HG03457 (cell line): ENCODE results near the gene PCDHGB2.
"Not testable (repeated sequence)": the region's sequence is repeated elsewhere in the genome, so short reads cannot be mapped to it uniquely, and the experiment has no call there.

Source experiments
- ATAC-seq: cut with Tn5 transposase; IDR thresholded peaks from one replicate; pipeline ENCODE4 v1.9.1; 2021; ENCODE audit warnings: moderate number of reproducible peaks; ENCODE audit not compliant: unreplicated experiment

The PCDHGB2 gene

DNA sequence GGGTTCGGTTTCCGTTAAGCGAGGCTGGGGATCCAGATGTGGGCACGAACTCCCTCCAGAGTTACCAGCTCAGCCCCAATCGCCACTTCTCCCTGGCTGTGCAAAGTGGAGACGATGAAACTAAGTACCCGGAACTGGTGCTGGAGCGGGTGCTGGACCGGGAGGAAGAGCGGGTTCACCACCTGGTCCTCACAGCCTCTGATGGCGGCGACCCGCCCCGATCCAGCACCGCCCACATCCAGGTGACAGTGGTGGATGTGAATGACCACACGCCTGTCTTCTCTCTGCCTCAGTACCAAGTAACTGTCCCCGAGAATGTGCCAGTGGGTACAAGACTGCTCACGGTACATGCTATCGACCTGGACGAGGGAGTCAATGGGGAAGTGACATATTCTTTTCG, 23.6 kb downstream of the PCDHGB2 start:
- ATAC-seq = no peak

DNA sequence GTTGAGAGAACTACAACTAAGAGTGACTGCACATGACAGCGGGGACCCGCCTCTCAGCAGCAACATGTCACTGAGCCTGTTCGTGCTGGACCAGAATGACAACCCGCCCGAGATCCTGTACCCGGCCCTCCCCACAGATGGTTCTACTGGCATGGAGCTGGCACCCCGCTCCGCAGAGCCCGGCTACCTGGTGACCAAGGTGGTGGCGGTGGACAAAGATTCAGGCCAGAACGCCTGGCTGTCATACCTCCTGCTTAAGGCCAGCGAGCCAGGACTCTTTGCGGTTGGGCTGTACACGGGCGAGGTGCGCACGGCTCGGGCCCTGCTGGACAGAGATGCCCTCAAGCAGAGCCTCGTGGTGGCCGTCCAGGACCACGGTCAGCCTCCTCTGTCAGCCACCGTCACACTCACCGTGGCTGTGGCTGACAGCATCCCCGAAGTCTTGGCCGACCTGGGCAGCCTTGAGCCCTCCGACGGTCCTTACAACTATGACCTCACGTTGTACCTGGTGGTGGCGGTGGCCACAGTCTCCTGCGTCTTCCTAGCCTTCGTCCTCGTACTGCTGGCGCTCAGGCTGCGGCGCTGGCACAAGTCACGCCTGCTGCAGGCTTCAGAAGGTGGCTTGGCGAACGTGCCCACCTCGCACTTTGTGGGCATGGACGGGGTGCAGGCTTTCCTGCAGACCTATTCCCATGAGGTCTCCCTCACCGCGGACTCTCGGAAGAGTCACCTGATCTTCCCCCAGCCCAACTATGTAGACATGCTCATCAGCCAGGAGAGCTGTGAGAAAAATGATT, 24.9 kb downstream of the PCDHGB2 start:
- ATAC-seq = no peak

DNA sequence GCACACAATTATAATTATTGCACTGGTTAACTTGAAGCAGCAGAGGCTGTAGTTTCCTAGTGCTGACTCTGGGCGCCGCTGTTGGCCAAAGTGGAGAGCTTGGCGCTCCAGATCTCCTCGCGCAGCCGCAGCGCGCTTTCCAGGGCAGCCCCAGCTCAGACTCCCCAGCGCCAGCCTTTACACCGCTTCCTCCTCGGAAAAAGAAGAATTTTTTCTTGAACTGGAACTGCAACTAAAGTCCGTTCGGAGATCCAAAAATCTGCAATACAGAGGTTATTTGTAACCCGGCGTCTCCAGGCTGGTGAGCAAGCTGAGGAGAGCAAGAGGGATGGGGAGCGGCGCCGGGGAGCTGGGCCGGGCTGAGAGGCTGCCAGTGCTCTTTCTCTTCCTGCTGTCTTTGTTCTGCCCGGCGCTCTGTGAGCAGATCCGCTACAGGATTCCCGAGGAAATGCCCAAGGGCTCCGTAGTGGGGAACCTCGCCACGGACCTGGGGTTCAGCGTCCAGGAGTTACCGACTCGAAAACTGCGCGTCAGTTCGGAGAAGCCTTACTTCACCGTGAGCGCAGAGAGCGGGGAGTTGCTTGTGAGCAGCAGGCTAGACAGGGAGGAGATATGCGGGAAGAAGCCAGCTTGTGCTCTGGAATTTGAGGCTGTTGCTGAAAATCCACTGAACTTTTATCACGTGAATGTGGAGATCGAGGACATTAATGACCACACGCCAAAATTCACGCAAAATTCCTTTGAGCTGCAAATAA, 27.9 kb downstream of the PCDHGB2 start, which contains the start of gene PCDHGB4:
Gene PCDHGB4 (plus strand): TSS at position 142 of the 755 bp plus-strand sequence. CDS start 187 bp downstream, at position 329.
- not testable (repeated sequence) for ATAC-seq

DNA sequence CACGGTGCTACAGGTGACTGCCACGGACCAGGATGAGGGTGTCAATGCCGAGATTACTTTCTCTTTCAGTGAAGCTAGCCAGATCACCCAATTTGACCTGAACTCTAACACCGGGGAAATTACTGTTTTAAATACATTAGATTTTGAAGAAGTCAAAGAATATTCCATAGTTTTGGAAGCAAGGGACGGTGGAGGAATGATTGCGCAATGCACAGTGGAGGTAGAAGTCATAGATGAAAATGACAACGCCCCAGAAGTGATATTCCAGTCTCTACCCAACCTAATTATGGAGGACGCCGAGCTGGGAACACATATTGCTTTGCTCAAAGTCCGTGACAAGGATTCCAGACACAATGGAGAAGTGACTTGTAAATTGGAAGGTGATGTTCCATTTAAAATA, 28.9 kb downstream of the PCDHGB2 start:
- ATAC-seq = no peak

DNA sequence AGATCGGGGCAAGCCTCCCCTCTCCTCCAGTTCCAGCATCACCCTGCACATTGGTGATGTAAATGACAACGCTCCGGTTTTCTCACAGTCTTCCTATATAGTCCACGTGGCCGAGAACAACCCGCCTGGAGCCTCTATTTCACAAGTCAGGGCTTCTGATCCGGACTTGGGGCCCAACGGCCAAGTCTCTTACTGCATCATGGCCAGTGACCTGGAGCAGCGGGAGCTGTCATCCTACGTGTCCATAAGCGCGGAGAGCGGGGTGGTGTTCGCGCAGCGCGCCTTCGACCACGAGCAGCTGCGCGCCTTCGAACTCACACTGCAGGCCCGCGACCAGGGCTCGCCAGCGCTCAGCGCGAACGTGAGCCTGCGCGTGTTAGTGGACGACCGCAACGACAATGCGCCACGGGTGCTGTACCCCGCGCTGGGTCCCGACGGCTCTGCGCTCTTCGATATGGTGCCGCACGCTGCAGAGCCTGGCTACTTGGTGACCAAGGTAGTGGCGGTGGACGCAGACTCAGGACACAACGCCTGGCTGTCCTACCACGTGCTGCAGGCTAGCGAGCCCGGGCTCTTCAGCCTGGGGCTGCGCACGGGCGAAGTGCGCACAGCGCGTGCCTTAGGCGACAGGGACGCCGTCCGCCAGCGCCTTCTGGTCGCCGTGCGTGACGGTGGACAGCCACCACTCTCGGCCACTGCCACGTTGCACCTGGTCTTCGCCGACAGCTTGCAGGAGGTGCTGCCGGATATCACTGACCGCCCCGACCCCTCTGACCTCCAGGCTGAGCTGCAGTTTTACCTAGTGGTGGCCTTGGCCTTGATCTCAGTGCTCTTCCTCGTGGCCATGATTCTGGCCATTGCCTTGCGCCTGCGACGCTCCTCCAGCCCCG, 29.6 kb downstream of the PCDHGB2 start:
- ATAC-seq = no peak

DNA sequence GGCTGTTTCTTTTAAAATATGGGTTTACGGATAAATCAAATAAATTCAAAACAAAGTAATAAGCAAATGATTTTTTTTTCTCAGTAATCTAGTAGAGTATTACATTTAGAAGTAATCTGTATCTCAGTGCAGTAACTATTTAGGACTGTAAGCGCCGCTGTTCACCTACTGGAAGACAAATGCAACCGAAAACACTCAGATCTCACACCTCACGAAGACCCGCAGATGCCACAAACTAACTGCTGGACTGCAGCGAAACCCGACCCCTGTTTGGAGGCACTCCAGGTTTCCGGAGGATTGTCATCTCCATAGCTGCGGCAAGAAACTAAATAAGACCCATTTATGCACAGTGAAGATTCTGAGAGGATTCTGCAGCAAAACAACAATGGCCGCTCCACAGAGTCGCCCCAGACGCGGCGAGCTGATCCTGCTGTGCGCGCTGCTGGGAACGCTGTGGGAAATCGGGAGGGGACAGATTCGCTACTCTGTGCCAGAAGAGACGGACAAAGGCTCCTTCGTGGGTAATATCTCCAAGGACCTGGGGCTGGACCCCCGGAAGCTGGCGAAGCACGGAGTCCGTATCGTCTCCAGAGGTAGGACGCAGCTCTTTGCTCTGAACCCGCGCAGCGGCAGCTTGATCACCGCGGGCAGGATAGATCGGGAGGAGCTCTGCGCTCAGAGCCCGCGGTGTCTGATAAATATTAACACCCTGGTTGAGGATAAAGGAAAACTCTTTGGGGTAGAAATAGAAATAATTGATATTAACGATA, 32.8 kb downstream of the PCDHGB2 start, which contains the start of gene PCDHGA8:
Gene PCDHGA8 (plus strand): TSS at position 205 of the 770 bp plus-strand sequence. CDS start 181 bp downstream, at position 386.
- no peak for ATAC-seq

DNA sequence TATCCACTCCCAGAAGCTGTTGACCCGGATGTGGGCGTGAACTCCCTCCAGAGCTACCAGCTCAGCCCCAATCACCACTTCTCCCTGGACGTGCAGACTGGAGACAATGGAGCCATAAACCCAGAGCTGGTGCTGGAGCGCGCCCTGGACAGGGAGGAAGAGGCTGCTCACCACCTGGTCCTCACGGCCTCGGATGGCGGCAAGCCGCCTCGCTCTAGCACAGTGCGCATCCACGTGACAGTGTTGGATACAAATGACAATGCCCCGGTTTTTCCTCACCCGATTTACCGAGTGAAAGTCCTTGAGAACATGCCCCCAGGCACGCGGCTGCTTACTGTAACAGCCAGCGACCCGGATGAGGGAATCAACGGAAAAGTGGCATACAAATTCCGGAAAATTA, 33.5 kb downstream of the PCDHGB2 start:
- ATAC-seq = no peak

DNA sequence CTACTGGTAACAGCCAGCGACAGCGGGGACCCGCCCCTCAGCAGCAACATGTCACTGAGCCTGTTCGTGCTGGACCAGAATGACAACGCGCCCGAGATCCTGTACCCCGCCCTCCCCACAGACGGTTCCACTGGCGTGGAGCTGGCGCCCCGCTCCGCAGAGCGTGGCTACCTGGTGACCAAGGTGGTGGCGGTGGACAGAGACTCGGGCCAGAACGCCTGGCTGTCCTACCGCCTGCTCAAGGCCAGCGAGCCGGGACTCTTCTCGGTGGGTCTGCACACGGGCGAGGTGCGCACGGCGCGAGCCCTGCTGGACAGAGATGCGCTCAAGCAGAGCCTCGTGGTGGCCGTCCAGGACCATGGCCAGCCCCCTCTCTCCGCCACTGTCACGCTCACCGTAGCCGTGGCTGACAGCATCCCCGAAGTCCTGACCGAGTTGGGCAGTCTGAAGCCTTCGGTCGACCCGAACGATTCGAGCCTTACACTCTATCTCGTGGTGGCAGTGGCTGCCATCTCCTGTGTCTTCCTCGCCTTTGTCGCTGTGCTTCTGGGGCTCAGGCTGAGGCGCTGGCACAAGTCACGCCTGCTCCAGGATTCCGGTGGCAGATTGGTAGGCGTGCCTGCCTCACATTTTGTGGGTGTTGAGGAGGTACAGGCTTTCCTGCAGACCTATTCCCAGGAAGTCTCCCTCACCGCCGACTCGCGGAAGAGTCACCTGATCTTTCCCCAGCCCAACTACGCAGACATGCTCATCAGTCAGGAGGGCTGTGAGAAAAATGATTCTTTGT, 34.8 kb downstream of the PCDHGB2 start:
- ATAC-seq = not testable (repeated sequence)

DNA sequence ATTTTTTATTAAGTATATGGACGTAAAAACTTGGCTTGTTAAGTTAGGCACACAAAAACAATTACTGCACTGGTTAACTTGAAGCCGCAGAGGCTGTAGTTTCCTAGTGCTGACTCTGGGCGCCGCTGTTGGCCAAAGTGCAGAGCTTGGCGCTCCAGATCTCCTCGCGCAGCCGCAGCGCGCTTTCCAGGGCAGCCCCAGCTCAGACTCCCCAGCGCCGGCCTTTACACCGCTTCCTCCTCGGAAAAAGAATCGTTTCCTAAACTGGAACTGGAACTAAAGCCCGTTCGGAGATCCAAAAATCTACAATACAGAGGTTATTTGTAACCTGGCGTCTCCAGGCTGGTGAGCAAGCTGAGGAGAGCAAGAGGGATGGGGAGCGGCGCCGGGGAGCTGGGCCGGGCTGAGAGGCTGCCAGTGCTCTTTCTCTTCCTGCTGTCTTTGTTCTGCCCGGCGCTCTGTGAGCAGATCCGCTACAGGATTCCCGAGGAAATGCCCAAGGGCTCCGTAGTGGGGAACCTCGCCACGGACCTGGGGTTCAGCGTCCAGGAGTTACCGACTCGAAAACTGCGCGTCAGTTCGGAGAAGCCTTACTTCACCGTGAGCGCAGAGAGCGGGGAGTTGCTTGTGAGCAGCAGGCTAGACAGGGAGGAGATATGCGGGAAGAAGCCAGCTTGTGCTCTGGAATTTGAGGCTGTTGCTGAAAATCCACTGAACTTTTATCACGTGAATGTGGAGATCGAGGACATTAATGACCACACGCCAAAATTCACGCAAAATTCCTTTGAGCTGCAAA, 38.2 kb downstream of the PCDHGB2 start, which contains the start of gene PCDHGB5:
Gene PCDHGB5 (plus strand): TSS at position 192 of the 796 bp plus-strand sequence. CDS start 181 bp downstream, at position 373.
- not testable (repeated sequence) for ATAC-seq

DNA sequence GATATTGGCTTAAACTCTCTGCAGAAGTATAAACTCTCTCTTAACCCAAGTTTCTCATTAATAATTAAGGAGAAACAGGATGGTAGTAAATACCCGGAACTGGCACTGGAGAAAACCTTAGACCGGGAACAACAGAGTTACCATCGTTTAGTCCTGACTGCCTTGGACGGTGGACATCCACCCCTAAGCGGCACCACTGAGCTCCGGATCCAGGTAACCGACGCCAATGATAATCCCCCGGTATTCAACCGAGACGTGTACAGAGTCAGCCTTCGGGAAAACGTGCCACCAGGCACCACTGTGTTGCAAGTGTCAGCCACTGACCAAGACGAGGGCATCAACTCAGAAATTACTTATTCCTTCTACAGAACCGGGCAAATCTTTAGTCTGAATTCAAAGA, 38.8 kb downstream of the PCDHGB2 start:
- no peak for ATAC-seq

DNA sequence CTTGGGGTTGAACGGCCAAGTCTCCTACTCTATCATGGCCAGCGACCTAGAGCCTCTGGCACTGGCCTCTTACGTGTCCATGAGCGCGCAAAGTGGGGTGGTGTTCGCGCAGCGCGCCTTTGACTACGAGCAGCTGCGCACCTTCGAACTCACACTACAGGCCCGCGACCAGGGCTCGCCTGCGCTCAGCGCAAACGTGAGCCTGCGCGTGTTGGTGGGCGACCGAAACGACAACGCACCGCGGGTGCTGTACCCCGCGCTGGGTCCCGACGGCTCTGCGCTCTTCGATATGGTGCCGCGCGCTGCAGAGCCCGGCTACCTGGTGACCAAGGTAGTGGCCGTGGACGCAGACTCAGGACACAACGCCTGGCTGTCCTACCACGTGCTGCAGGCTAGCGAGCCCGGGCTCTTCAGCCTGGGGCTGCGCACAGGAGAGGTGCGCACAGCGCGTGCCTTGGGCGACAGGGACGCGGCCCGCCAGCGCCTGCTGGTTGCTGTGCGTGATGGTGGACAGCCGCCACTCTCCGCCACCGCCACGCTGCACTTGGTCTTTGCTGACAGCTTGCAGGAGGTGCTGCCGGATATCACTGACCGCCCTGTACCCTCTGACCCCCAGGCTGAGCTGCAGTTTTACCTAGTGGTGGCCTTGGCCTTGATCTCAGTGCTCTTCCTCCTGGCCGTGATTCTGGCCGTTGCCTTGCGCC, 39.9 kb downstream of the PCDHGB2 start:
- ATAC-seq = no peak

DNA sequence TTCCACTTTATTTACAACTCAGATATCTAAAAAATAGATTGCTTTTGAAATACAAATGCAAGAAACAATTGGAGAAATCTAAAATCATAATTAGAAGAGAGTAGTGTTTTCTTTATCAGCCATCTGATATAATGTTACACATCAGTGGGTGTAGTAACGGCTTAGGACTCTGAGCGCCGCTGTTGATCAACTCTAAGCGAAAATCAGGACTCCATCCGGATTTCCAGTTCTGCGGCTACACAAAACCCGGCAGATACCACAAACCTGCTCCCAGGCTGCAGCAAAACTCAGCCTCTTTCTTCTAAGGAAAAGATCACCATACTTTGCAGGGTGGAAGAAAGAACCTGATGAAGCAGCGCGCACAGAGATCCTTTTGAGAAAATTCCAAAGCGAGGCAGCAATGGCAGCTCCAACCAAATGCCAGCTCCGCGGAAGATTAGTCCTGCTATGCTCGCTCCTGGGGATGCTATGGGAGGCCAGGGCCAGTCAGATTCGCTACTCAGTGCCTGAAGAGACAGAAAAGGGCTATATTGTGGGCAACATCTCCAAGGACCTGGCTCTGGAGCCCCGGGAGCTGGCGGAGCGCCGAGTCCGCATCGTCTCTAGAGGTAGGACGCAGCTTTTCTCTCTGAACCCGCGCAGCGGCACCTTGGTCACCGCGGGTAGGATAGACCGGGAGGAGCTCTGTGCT, 42.9 kb downstream of the PCDHGB2 start, which contains the start of gene PCDHGA9:
Gene PCDHGA9 (plus strand): TSS at position 226 of the 691 bp plus-strand sequence. CDS start 175 bp downstream, at position 401.
- no peak for ATAC-seq

DNA sequence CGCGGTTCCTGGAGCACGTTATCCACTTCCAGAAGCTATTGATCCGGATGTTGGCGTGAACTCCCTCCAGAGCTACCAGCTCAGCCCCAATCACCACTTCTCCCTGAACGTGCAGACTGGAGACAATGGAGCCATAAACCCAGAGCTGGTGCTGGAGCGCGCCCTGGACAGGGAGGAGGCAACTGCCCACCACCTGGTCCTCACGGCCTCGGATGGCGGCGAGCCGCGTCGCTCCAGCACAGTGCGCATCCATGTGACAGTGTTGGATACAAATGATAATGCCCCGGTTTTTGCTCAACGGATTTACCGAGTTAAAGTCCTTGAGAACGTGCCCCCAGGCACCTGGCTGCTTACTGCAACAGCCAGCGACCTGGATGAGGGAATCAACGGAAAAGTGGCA, 43.6 kb downstream of the PCDHGB2 start:
- ATAC-seq = no peak

DNA sequence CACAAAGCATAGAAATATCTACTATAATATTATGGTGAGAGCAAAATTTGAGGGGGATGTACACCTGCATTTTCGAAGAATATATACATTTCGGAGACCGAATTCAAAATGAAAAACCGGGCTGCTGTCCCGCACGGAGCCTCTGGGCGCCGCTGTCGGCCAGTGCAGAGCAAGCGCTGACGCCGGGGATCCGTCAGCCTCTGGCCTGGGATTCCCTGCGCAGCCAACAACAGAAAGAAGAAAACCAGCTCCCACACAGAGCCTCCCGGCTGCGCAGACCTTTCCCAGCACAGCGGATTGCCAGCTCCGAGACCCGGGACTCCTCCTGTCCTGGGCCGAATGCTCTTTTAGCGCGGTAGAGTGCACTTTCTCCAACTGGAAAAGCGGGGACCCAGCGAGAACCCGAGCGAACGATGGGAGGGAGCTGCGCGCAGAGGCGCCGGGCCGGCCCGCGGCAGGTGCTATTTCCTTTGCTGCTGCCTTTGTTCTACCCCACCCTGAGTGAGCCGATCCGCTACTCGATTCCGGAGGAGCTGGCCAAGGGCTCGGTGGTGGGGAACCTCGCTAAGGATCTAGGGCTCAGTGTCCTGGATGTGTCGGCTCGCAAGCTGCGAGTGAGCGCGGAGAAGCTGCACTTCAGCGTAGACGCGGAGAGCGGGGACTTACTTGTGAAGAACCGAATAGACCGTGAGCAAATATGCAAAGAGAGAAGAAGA, 48.2 kb downstream of the PCDHGB2 start, which contains the start of gene PCDHGB6:
Gene PCDHGB6 (plus strand): TSS at position 232 of the 716 bp plus-strand sequence. CDS start 182 bp downstream, at position 414.
- ATAC-seq = not testable (repeated sequence)

DNA sequence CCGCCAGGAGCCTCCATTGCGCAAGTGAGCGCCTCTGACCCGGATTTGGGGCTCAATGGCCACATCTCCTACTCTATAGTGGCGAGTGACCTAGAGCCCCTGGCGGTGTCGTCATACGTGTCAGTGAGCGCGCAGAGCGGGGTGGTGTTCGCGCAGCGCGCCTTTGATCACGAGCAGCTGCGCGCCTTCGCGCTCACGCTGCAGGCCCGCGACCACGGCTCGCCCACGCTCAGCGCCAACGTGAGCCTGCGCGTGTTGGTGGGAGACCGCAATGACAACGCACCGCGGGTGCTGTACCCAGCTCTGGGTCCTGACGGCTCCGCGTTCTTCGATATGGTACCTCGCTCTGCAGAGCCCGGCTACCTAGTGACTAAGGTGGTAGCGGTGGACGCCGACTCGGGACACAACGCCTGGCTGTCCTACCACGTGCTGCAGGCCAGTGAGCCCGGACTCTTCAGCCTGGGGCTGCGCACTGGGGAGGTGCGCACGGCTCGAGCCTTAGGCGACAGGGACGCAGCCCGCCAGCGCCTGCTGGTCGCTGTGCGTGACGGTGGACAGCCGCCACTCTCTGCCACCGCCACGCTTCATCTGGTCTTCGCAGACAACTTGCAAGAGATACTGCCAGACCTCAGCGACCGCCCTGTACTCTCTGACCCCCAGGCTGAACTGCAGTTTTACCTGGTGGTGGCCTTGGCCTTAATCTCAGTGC, 50.0 kb downstream of the PCDHGB2 start:
- no peak for ATAC-seq

DNA sequence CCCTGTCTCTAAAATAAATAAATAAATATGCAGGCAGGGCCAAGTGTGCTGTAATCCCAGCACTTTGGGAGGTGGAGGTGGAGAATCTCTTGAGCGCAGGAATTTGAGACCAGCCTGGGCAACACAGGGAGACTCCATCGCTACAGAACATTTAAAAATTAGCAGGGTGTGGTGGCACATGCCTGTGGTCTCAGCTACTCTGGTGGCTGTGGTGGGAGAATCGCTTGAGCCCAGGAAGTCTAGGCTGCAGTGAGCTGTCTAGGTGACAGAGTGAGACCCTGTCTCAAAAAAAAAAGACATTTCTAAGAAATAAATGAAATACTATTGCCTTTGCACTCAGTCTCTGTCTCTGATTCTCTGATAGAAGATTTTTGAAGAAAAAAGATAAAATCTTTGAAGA, 51.8 kb downstream of the PCDHGB2 start:
- ATAC-seq = no peak
